MM.1S (cell line): ENCODE data around the gene RPL21.

ENCODE experiments used
- DNase-seq: peaks from one replicate; pipeline ENCODE4 v3.0.0-alpha.2; 2015
- H2AFZ ChIP-seq: fragments of 300-600 bp; sonication (generic); 2 replicates; pipeline ENCODE4 v1.6.0; 2016; ENCODE audit warnings: antibody characterized with exemption, low read length
- H3F3A ChIP-seq: fragments of 300-600 bp; sonication (generic); 2 replicates; pipeline ENCODE4 v1.6.1; 2016; ENCODE audit warnings: mild to moderate bottlenecking, antibody characterized with exemption, low read length, moderate library complexity, mixed read lengths; ENCODE audit not compliant: insufficient read depth
- H3K27ac ChIP-seq: fragments of 300-600 bp; sonication (generic); 2 replicates; pipeline ENCODE4 v1.5.1; 2016; ENCODE audit warnings: mild to moderate bottlenecking, low read length
- H3K27me3 ChIP-seq: fragments of 300-600 bp; sonication (generic); replicated peaks from 2 replicates; pipeline ENCODE4 v1.6.0; 2016; ENCODE audit warnings: low read length; ENCODE audit not compliant: insufficient read depth
- H3K36me3 ChIP-seq: fragments of 300-600 bp; sonication (generic); replicated peaks from 2 replicates; pipeline ENCODE4 v1.6.1; 2016; ENCODE audit warnings: mild to moderate bottlenecking, low read length, mixed read lengths; ENCODE audit not compliant: insufficient read depth
- H3K4me1 ChIP-seq: fragments of 300-600 bp; sonication (generic); 2 replicates; pipeline ENCODE4 v1.6.1; 2016; ENCODE audit warnings: low read length, mixed read lengths
- H3K4me2 ChIP-seq: fragments of 300-600 bp; sonication (generic); 2 replicates; pipeline ENCODE4 v1.6.0; 2016; ENCODE audit warnings: low read depth, low read length
- H3K4me3 ChIP-seq: fragments of 300-600 bp; sonication (generic); 2 replicates; pipeline ENCODE4 v1.5.1; 2016; ENCODE audit warnings: low read length, mixed read lengths
- H3K79me2 ChIP-seq: fragments of 300-600 bp; sonication (generic); 2 replicates; pipeline ENCODE4 v1.6.1; 2016; ENCODE audit warnings: mixed run types, low read length, mixed read lengths
- H3K9ac ChIP-seq: fragments of 300-600 bp; sonication (generic); 2 replicates; pipeline ENCODE4 v1.6.1; 2016; ENCODE audit warnings: low read length, mixed read lengths
- H3K9me2 ChIP-seq: fragments of 300-600 bp; sonication (generic); replicated peaks from 2 replicates; pipeline ENCODE4 v1.6.1; 2016; ENCODE audit warnings: mild to moderate bottlenecking, low read length, mixed read lengths; ENCODE audit not compliant: insufficient read depth
- H3K9me3 ChIP-seq: fragments of 300-600 bp; sonication (generic); replicated peaks from 2 replicates; pipeline ENCODE4 v1.6.1; 2016; ENCODE audit warnings: mild to moderate bottlenecking, low read length, mixed read lengths; ENCODE audit not compliant: insufficient read depth
- H4K20me1 ChIP-seq: fragments of 300-600 bp; sonication (generic); 2 replicates; pipeline ENCODE4 v1.6.1; 2016; ENCODE audit warnings: mild to moderate bottlenecking, low read length, moderate library complexity, mixed read lengths; ENCODE audit not compliant: insufficient read depth
- CTCF ChIP-seq: fragments of 300-600 bp; sonication (generic); IDR thresholded peaks from 2 replicates; pipeline ENCODE4 v1.5.1; 2016; ENCODE audit warnings: antibody characterized with exemption, low read length, mixed read lengths
- EZH2 ChIP-seq: fragments of 300-600 bp; sonication (generic); optimal IDR thresholded peaks from 2 replicates; pipeline ENCODE3; 2017; ENCODE audit warnings: low read depth, mild to moderate bottlenecking, antibody characterized with exemption, low read length, mixed read lengths
- EZH2phosphoT487 ChIP-seq: fragments of 300-600 bp; sonication (generic); IDR thresholded peaks from 2 replicates; pipeline ENCODE4 v1.6.1; 2018; ENCODE audit warnings: antibody characterized with exemption, low read length

RPL21 gene

GRCh38 chr13:27266917-27267316, 15.6 kb downstream of the RPL21 start:
- no peak overlapping the region for H3K4me2 ChIP-seq
- H3K4me1 ChIP-seq, result no peaks in the 10 kb centered on the region
- no peak overlapping the region for H3K4me3 ChIP-seq
- no peaks in the 10 kb centered on the region for H3K9me2 ChIP-seq
- no peak overlapping the region for H3K9ac ChIP-seq
- no peaks in the 10 kb centered on the region for H3K27me3 ChIP-seq
- H3K36me3 ChIP-seq, result no peaks in the 10 kb centered on the region
- no peaks in the 10 kb centered on the region for H3K9me3 ChIP-seq
- H3K27ac ChIP-seq, result no peak overlapping the region
- no peak overlapping the region for H2AFZ ChIP-seq
- H4K20me1 ChIP-seq, result no peaks in the 10 kb centered on the region
- no peak for DNase-seq
- no peaks in the 10 kb centered on the region for H3K79me2 ChIP-seq
- no peaks in the 10 kb centered on the region for H3F3A ChIP-seq
- TF ChIP-seq CTCF (no peak), EZH2phosphoT487 (no peak), EZH2 (no peak)

- H3K9me2 ChIP-seq, result no peaks in the 10 kb centered on the region
- H3K27me3 ChIP-seq, result no peaks in the 10 kb centered on the region
- TF ChIP-seq CTCF (no peak), EZH2 (no peak), EZH2phosphoT487 (no peak)
- no peaks in the 10 kb centered on the region for H3K9me3 ChIP-seq
- H3K4me1 ChIP-seq, result no peaks in the 10 kb centered on the region
- H2AFZ ChIP-seq, result no peak overlapping the region
- H3K4me2 ChIP-seq, result no peak overlapping the region
- no peaks in the 10 kb centered on the region for H3K79me2 ChIP-seq
- H3F3A ChIP-seq, result no peaks in the 10 kb centered on the region
- no peak overlapping the region for H3K4me3 ChIP-seq
- DNase-seq, result no peak
- no peaks in the 10 kb centered on the region for H3K36me3 ChIP-seq
- no peak overlapping the region for H3K27ac ChIP-seq
- H3K9ac ChIP-seq, result no peak overlapping the region
- H4K20me1 ChIP-seq, result no peaks in the 10 kb centered on the region
Measured at GRCh38 chr13:27267596-27267995, 16.2 kb downstream of the RPL21 start.

GRCh38 chr13:27269114-27269665, 17.8 kb downstream of the RPL21 start:
- no peaks in the 10 kb centered on the region for H3K9me2 ChIP-seq
- H3K4me3 ChIP-seq, result no peak overlapping the region
- H3K27ac ChIP-seq, result no peak overlapping the region
- no peaks in the 10 kb centered on the region for H3K36me3 ChIP-seq
- H3K4me2 ChIP-seq, result no peak overlapping the region
- H3K79me2 ChIP-seq, result no peaks in the 10 kb centered on the region
- H2AFZ ChIP-seq, result no peak overlapping the region
- no peaks in the 10 kb centered on the region for H4K20me1 ChIP-seq
- no peaks in the 10 kb centered on the region for H3K27me3 ChIP-seq
- no peak for TF ChIP-seq EZH2
- TF ChIP-seq CTCF, result no peak
- TF ChIP-seq EZH2phosphoT487, result no peak
- no peaks in the 10 kb centered on the region for H3K4me1 ChIP-seq
- no peaks in the 10 kb centered on the region for H3F3A ChIP-seq
- H3K9ac ChIP-seq, result no peak overlapping the region
- DNase-seq, result no peak
- no peaks in the 10 kb centered on the region for H3K9me3 ChIP-seq
